NCI-H2171 (cell line): ENCODE results near the gene SLC22A1.
A peak's percentile ranks its signal among the peaks of the same experiment; 100 is the strongest.
"Not testable (repeated sequence)": the region's sequence is repeated elsewhere in the genome, so short reads cannot be mapped to it uniquely, and the experiment has no call there.

Experiments used
- DNase-seq: peaks from one replicate; lab custom pipeline; 2025; lab: John Stamatoyannopoulos, UW

Gene SLC22A1

GRCh38 chr6:160121558-160121957 is at the start of gene SLC22A1:
Gene SLC22A1 (plus strand): TSS chr6:160121815. CDS start chr6:160121936, 121 bp downstream.
- no peak for DNase-seq

DNA sequence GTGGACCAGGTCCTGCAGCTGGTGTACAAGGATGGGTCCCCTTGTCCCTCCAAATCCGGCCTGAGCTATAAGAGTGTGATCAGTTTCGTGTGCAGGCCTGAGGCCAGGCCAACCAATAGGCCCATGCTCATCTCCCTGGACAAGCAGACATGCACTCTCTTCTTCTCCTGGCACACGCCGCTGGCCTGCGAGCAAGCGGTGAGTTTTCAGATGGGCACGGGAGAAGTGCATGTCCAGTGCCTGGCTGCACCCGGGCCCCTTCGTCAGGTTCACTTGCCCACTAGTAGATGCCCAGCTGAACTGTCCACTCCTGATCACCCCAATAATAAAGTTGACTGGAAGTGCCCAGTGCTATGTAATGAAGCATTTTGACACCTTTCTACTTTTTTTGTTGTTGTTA is 48.3 kb upstream of the SLC22A1 start:
- DNase-seq: no peak

DNA sequence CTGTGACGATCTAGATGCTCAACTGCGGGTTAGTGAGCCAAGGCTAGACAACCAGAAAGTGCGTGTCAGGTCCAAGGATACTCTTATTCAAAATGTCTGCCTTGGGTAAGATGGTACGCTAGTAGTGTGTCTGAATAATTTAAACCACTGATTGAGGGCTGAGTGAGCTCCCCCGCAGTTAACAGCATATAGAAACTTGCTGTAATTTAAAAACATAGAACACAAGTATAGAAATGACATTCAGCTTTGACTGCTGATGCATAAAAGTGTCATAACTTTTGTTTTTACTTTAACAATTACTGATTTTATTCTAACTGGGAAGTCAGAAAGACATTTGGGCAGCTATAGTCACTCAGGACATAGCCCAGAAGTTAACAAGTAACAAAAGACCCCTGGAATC is 45.6 kb upstream of the SLC22A1 start:
- DNase-seq: no peak

DNA sequence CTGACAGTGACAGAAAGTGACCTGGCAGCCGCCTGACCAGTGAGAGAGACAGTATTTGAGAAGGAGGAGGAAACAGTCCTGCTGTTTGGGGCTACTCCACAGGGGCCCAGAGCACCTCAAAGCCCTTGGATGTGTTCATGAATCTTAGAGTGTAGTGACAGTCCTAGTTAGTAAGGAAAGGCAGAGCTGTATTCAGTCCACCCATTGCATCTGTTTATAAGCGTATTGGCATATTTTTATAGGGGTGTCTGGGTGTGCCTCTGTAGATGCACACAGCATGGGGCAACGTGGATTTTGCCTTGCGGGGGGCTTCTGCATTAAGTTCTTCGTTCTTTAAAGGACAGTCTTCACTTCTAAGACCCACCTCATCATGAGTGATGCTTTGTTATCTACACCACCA is 44.6 kb upstream of the SLC22A1 start:
- no peak for DNase-seq

DNA sequence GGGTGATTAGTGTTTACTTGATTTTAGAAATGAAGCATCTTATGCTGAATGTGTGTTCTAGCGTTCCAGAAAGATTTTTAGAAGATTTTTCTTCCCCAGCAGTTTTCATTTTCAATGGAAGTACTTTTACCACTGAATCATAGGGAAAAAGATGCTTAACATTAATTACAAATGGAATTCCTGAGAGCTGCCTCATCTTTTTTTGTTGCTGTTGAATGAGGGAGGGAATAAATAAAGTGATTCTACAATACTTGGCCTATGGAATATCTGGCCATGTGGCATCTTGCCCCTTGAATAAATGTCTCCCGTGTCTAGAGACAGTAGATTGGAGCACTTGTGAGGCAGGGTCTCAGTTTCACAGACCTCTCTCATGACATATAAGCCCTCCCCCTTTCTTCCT is 44.1 kb upstream of the SLC22A1 start:
- DNase-seq: no peak

DNA sequence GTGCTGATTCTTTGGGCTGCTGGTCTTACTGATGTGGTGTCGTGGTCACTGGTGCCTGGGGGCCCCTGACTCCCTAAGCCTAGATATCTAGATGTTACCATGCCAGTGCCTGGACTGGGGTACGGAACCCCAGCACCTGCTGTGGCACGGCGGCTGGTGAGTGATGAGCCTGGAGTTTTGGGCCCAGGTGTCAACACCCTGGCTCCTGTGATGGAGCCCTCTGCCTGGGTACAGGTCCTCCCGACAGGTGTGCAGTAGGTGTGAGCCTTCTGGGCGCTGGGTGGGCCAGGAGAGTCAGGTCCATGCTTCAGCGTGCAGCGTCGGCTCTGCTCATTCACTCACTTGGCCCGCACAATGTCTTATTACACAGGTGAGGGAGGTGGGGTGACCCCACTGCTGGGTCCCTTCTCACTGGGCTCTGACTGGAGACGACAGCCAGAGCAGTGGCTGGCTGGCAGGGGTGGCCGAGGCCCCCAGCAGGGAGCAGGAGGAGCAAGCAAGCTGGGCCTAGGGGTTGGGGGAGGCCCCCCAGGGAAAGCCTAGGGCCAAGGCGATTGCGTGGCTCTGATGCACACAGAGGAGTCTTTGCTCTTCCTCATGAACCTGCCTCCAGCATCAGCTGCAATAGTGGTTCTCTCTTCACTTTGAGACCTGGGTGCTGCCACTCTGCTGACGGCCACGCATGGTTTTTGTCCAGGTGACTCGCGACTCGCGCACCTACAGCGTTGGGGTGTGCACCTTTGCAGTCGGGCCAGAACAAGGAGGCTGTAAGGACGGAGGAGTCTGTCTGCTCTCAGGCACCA is 42.5 kb upstream of the SLC22A1 start:
- DNase-seq: no peak

DNA sequence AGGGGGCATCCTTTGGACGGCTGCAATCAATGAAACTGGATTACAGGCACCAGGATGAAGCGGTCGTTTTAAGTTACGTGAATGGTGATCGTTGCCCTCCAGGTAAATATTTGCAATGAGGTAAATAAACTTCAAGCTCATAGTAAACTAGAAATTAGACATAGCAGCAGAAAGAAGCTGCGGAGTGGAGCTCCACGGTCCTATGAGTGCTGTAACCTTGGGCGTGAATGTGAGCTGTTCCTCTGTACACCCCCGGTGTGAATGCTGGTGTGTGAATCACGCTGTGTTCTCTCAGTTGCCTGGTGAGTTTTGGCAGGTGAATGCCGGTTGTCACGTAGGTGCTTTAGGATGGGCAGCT is 42.0 kb upstream of the SLC22A1 start:
- DNase-seq: no peak

GRCh38 chr6:160080097-160080496 is 41.5 kb upstream of the SLC22A1 start:
- DNase-seq: no peak

GRCh38 chr6:160081398-160081797 is 40.2 kb upstream of the SLC22A1 start:
- no peak for DNase-seq

GRCh38 chr6:160082627-160083026 is 39.0 kb upstream of the SLC22A1 start:
- peak; percentile 64 for DNase-seq

DNA sequence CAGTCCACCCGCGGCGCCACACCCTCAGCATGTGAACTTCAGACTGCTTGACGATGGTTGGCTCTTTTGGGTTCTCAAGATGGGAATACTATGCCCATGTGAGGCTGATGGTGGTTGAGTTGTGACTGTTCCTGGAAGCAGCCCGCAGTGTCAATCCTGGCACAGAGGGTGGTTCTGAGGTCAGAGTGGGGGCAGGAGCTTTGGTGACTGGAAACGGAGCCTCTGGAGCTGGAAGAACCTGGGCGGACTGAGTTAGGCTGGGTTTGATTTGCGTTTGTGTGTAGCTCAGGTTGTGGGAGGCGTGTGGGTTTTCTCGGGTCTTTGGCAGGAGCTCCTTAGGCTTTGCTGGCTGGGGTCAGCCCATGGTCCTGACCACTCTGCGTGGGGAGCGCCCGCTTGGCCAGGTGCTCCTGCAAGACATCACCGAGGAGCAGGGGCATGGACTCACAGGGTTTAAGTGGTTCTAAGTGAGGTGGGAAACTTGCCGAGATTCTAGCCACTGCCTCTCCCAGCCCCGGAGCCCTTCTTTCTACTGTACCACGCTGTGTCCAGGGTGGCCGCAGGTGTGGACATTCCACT is 37.3 kb upstream of the SLC22A1 start:
- DNase-seq: no peak

DNA sequence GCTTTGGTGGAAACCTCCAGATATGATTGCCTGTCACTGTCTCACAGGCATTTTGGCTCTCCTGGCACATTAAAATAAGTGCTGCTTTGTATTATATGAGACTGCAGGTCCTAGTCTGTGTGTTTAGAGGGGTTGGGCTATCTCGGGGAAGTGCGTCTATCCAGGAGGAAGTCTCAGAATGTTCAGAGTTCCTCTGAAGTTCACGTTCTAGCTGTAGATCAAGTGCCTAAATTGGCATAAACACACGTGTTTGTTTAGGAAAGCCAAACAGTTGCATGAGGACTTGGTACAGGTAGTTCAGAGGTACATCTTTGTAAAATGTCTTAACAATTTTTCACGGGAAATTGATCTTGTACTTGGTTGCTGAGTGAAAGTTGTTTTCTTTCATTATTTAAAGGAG is 36.4 kb upstream of the SLC22A1 start:
- DNase-seq: no peak

GRCh38 chr6:160085713-160086505 is 35.7 kb upstream of the SLC22A1 start:
- DNase-seq: no peak

- no peak for DNase-seq
These were observed 34.9 kb upstream of the SLC22A1 start for GRCh38 chr6:160086754-160087153.

GRCh38 chr6:160088069-160088783 is 33.4 kb upstream of the SLC22A1 start:
- peak; percentile 25 for DNase-seq

GRCh38 chr6:160088784-160089533 is 32.7 kb upstream of the SLC22A1 start:
- DNase-seq: no peak

GRCh38 chr6:160089534-160089897 is 32.1 kb upstream of the SLC22A1 start:
- no peak for DNase-seq

GRCh38 chr6:160090442-160091239 is 31.0 kb upstream of the SLC22A1 start:
- DNase-seq: not testable (repeated sequence)

DNA sequence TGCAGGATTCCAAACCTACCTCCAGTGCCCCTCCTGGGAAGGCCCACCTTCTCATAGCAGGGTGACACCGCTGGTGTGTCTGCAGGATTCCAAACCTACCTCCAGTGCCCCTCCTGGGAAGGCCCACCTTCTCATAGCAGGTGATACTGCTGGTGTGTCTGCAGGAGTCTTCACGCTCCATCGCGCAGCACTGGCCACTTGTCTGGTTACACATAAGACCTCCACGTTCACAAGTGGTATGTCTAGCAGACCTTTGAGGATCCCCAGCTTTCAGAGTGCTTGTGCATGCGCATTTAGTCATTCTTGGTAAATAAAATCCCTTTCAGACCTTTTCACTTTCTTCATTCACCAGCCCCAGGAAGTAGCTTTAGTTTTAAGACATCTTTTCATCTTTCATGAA is 29.4 kb upstream of the SLC22A1 start:
- DNase-seq: not testable (repeated sequence)

- no peak for DNase-seq
These were observed 29.0 kb upstream of the SLC22A1 start for GRCh38 chr6:160092602-160093001.

DNA sequence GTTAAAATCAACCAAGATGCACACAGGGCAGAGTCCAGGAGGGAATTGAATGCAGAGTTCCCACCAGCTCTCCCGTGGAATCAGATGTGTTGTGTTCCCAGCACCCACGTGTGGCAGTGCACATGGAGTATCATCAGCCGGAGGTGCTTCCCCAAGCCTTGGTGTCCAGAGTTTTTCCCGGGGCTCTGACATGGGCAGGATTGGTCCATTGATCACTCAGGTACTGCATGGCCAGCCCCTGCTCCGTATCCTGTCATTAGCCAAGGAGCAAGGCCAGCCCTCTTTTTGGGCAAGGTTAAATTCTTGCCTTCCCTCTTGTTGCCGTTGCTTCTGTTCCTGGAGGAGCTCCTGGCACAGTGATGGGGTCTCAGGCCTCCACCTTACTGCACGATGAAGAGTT is 28.6 kb upstream of the SLC22A1 start:
- no peak for DNase-seq
